ENCODE data around the gene DYNLRB1.

GRCh38 chr20:34549929-34550305 lies 33.7 kb downstream of the DYNLRB1 start:
- TF ChIP-seq BRCA1 (IDR thresholded peaks at IDR 0.05), result no peak
- no peak for TF ChIP-seq BRCA1 (CRISPR knock-in tag; IDR thresholded peaks at IDR 0.05)
- no peak for TF ChIP-seq POLR2A (conservative IDR thresholded peaks at IDR 0.05)
- no peak for TF ChIP-seq EP300 (IDR thresholded peaks at IDR 0.05; ENCODE audit: low read length)
- TF ChIP-seq U2AF2 (optimal IDR thresholded peaks at IDR 0.05; ENCODE audit: low read depth, low read length), result no peak
- TF ChIP-seq PHF20 (IDR thresholded peaks at IDR 0.05; ENCODE audit: partially characterized antibody), result no peak
- TF ChIP-seq NFE2 (IDR thresholded peaks at IDR 0.05; ENCODE audit: low read depth), result no peak
- no peak for TF ChIP-seq POLR2AphosphoS5 (IDR thresholded peaks at IDR 0.05; ENCODE audit: control insufficient read depth, insufficient read depth, low read depth, low read length)

Measured in K562 (cell line).